B cell (primary cell): ENCODE measurements around the gene ITPR2. TPM values are rescaled to one million over a fixed set of nuclear protein-coding genes. Genes with fewer than 3 reads are reported as not detected.
"Not testable (repeated sequence)": the region's sequence is repeated elsewhere in the genome, so short reads cannot be mapped to it uniquely, and the experiment has no call there.

Source experiments
- ATAC-seq: fragments of 200-7000 bp; cut with Tn5 transposase; one replicate; pipeline ENCODE4 v1.10.0; 2021; ENCODE audit warnings: low read depth, mild to moderate bottlenecking, moderate number of reproducible peaks, moderate library complexity
- CTCF ChIA-PET: fragments of 350-600 bp; sonication (Branson Sonifier 250); formaldehyde crosslinking; loops from one replicate; lab custom pipeline; 2021; ENCODE audit warnings: antibody characterized with exemption, inconsistent platforms; lab: Charles Lee
- POLR2A ChIA-PET: fragments of 350-600 bp; sonication (Branson Sonifier 250); formaldehyde crosslinking; loops from one replicate; lab custom pipeline; 2021; ENCODE audit warnings: antibody characterized with exemption; lab: Charles Lee
- DNase-seq: peaks from one replicate; pipeline ENCODE4 v3.0.0; 2013
- H2AFZ ChIP-seq: 2 replicates; pipeline ENCODE4 v1.6.1; 2012; ENCODE audit warnings: mild to moderate bottlenecking, low read depth, low read length; ENCODE audit not compliant: insufficient read depth, poor library complexity, severe bottlenecking
- H3K27ac ChIP-seq, 2 donors: 1 replicate in 1 of 2; 2 replicates in 1 of 2; pipeline ENCODE4 v1.5.1; 2012 to 2013; ENCODE audit warnings: low read length in 2 of 2, mild to moderate bottlenecking in 2 of 2, moderate library complexity in 1 of 2
- H3K27me3 ChIP-seq, 4 experiments: fragments of 200-600 bp in 1 of 4; sonication (generic) in 1 of 4; replicated peaks in 1 of 4; 1 replicate in 2 of 4; 2 replicates in 2 of 4; pipeline versions ENCODE4 v1.6.1 to v1.7.0; 2013 to 2016; ENCODE audit warnings: low read length in 3 of 4, mild to moderate bottlenecking in 2 of 4, mixed read lengths in 1 of 4, moderate library complexity in 1 of 4; ENCODE audit not compliant: insufficient read depth in 4 of 4, control insufficient read depth in 3 of 4; ENCODE audit errors: control extremely low read depth in 1 of 4
- H3K36me3 ChIP-seq, 2 experiments: replicated peaks in 1 of 2; 1 replicate in 1 of 2; 2 replicates in 1 of 2; pipeline versions ENCODE4 v1.6.1 to v1.7.1; 2013; ENCODE audit warnings: low read length in 1 of 2; ENCODE audit not compliant: insufficient read depth in 2 of 2, control insufficient read depth in 1 of 2; ENCODE audit errors: control extremely low read depth in 1 of 2, extremely low read depth in 1 of 2
- H3K4me1 ChIP-seq, 2 donors: fragments of 200-600 bp in 1 of 2; sonication (generic) in 1 of 2; 1 replicate in 1 of 2; 2 replicates in 1 of 2; pipeline versions ENCODE4 v1.5.1 to v1.6.1; 2013 to 2017; ENCODE audit warnings: low read length in 2 of 2; ENCODE audit not compliant: control insufficient read depth in 2 of 2, insufficient read depth in 2 of 2
- H3K4me2 ChIP-seq: replicated peaks from 2 replicates; pipeline ENCODE3; 2012; ENCODE audit warnings: mild to moderate bottlenecking, low read depth, low read length; ENCODE audit not compliant: poor library complexity, severe bottlenecking
- H3K4me3 ChIP-seq, 5 experiments: fragments of 200-600 bp in 1 of 5; sonication (generic) in 1 of 5; 1 replicate in 3 of 5; 2 replicates in 2 of 5; pipeline versions ENCODE4 v1.5.1 to v1.7.0; 2011 to 2016; ENCODE audit warnings: low read length in 4 of 5, mild to moderate bottlenecking in 4 of 5, low read depth in 2 of 5, control low read depth in 1 of 5, moderate library complexity in 1 of 5; ENCODE audit not compliant: insufficient read depth in 1 of 5; ENCODE audit errors: control extremely low read depth in 1 of 5, extremely low read depth in 1 of 5
- H3K79me2 ChIP-seq: fragments of 200-600 bp; sonication (generic); one replicate; pipeline ENCODE4 v1.6.0; 2016; ENCODE audit warnings: low read length; ENCODE audit not compliant: control insufficient read depth, insufficient read depth
- H3K9ac ChIP-seq: fragments of 200-600 bp; sonication (generic); 2 replicates; pipeline ENCODE4 v1.6.1; 2017; ENCODE audit warnings: mild to moderate bottlenecking, low read length, moderate library complexity
- H3K9me3 ChIP-seq, 3 donors: one replicate each; pipeline versions ENCODE4 v1.6.1 to v1.7.1; 2013; ENCODE audit warnings: low read length in 2 of 3; ENCODE audit not compliant: control insufficient read depth in 2 of 3, insufficient read depth in 1 of 3; ENCODE audit errors: control extremely low read depth in 1 of 3
- H4K20me1 ChIP-seq: 2 replicates; pipeline ENCODE4 v1.6.0; 2012; ENCODE audit warnings: mild to moderate bottlenecking, low read length; ENCODE audit not compliant: insufficient read depth, control insufficient read depth, poor library complexity, severe bottlenecking
- H3K27ac Mint-ChIP-seq: one replicate; pipeline ENCODE4 v1.8.0; 2021; ENCODE audit warnings: mixed read lengths
- H3K27me3 Mint-ChIP-seq: one replicate; pipeline ENCODE4 v1.8.0; 2021; ENCODE audit warnings: mixed read lengths
- H3K4me1 Mint-ChIP-seq: one replicate; pipeline ENCODE4 v1.8.0; 2021; ENCODE audit warnings: mixed read lengths
- H3K4me3 Mint-ChIP-seq: one replicate; pipeline ENCODE4 v1.8.0; 2021; ENCODE audit warnings: mixed read lengths
- H3K9me3 Mint-ChIP-seq: one replicate; pipeline ENCODE4 v1.8.0; 2022; ENCODE audit warnings: mixed read lengths; ENCODE audit not compliant: insufficient read depth
- CTCF ChIP-seq: fragments of 200-600 bp; IDR thresholded peaks from one replicate; pipeline ENCODE4 v1.8.0; 2022; ENCODE audit warnings: antibody characterized with exemption, mild to moderate bottlenecking
- EZH2 ChIP-seq: IDR thresholded peaks from 2 replicates; pipeline ENCODE4 v1.6.1; 2012; ENCODE audit warnings: borderline replicate concordance, low read depth, mild to moderate bottlenecking, moderate library complexity, low read length; ENCODE audit not compliant: insufficient read depth, poor library complexity, severe bottlenecking
- WGBS: methylation state at CpG from one replicate; pipeline ENCODE4 v1.1.5; 2013; ENCODE audit warnings: missing lambda C conversion rate; ENCODE audit not compliant: insufficient coverage; 5-methylcytosine and 5-hydroxymethylcytosine counted together
- intact Hi-C: fragments of 100-400 bp; cut with micrococcal nuclease; formaldehyde crosslinking; loops from one replicate; pipeline ENCODE4 v1.10.0; 2022
- polyA plus RNA-seq: library from polyadenylated mRNA; depleted of rRNA; stranded (reverse); fragments of >200 nt; gene quantifications from 2 replicates; pipeline ENCODE4 v1.2.3, GENCODE V29; 2012
- total RNA-seq, 2 donors: library from RNA; stranded (reverse); fragments of 120-200 nt in 1 of 2; gene quantifications; 1 replicate in 1 of 2; 2 replicates in 1 of 2; pipeline versions ENCODE4 v1.2.3 to v1.2.4, GENCODE V29; 2013 to 2022

The ITPR2 gene
- total and polyA plus RNA-seq, 2 donors (not counting 1 experiment from before 2014, with no cell fraction given): 4.3 to 113 TPM

- no peak for ATAC-seq
- Histone ChIP-seq H3K27ac (no peak overlapping the region), H3K4me3 (no peak overlapping the region), H3K36me3 (no peaks in the 10 kb centered on the region), H3K4me1 (peaks cover 5 to 6% of the 10 kb centered on the region in 2 donors), H3K9ac (no peak overlapping the region), H2AFZ (no peak overlapping the region), H3K9me3 (no peaks in the 10 kb centered on the region), H3K27me3 (no peaks in the 10 kb centered on the region), H3K79me2 (no peaks in the 10 kb centered on the region), H4K20me1 (no peaks in the 10 kb centered on the region), H3K4me2 (no peak overlapping the region)
- no peak for DNase-seq
- intact Hi-C loops: no loop called here
- Mint-ChIP-seq H3K27me3 (no peaks in the 10 kb centered on the region), H3K4me3 (no peak overlapping the region), H3K9me3 (peaks cover 2% of the 10 kb centered on the region), H3K27ac (no peak overlapping the region), H3K4me1 (peaks cover 12% of the 10 kb centered on the region)
- POLR2A ChIA-PET: no interaction called here
- TF ChIP-seq CTCF: no peak
- TF ChIP-seq EZH2: no peak
- CTCF ChIA-PET: interaction anchor here (7.3 kb wide), 1 partner anchor 398 kb away, joined by 58 read pairs; no protein-coding TSS in a partner anchor
- no CpG with 5 or more reads among the region's 3 CpGs for WGBS
These were observed 313.5 kb downstream of the ITPR2 start for GRCh38 chr12:26519462-26519861.

- H3K4me1 ChIP-seq, H3K27me3 Mint-ChIP-seq, H3K79me2 ChIP-seq, DNase-seq, H3K4me3 ChIP-seq, H3K9me3 Mint-ChIP-seq, H3K27ac Mint-ChIP-seq, ATAC-seq, H3K36me3 ChIP-seq, H3K27me3 ChIP-seq, H3K4me3 Mint-ChIP-seq, H3K9ac ChIP-seq, CTCF ChIA-PET, intact Hi-C loops, POLR2A ChIA-PET, H3K27ac ChIP-seq, H2AFZ ChIP-seq, H4K20me1 ChIP-seq, H3K4me2 ChIP-seq, H3K9me3 ChIP-seq: not testable (repeated sequence)
- 53% methylated on average over 3 of the region's 3 CpGs for WGBS
- H3K4me1 Mint-ChIP-seq: peaks cover 12% of the 10 kb centered on the region
These were observed 315.7 kb downstream of the ITPR2 start for GRCh38 chr12:26517320-26517719.
